ENCODE results near the gene AUNIP.

Gene AUNIP

GRCh38 chr1:25794325-25794724 is 64.9 kb downstream of the AUNIP start:
- no peak for DNase-seq (ENCODE audit: low read depth in 2 of 2)

- no peak for DNase-seq (ENCODE audit: low read depth in 2 of 2)
Measured at GRCh38 chr1:25793585-25794170, 65.6 kb downstream of the AUNIP start.

GRCh38 chr1:25792115-25792514 is 67.1 kb downstream of the AUNIP start:
- DNase-seq (ENCODE audit: low read depth in 2 of 2), result no peak

DNA sequence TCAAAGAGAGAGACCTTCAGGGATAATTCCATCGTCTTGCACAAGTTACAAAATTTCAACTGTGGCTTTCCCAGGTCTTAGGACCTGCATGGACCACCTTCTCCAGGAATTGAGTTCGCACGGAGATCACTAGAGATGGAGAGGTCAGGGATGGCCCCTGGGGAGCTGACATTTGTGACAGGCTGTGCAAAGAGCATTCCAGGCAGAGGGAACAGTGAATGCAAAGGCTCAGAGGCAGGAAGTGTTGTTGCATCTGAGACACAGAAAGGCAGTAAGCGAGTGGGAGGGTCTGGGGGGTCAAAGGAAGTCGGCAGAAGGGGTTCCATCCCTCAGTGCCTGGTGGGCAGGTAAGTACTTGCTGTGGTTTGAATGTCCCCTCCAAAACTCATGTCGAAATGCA is 68.8 kb downstream of the AUNIP start:
- no peak for DNase-seq (ENCODE audit: low read depth in 2 of 2)

GRCh38 chr1:25787760-25788166 is 71.5 kb downstream of the AUNIP start:
- DNase-seq (ENCODE audit: low read depth in 2 of 2), result no peak

GRCh38 chr1:25786887-25787759 is 72.1 kb downstream of the AUNIP start:
- DNase-seq (ENCODE audit: low read depth in 2 of 2), result no peak

DNA sequence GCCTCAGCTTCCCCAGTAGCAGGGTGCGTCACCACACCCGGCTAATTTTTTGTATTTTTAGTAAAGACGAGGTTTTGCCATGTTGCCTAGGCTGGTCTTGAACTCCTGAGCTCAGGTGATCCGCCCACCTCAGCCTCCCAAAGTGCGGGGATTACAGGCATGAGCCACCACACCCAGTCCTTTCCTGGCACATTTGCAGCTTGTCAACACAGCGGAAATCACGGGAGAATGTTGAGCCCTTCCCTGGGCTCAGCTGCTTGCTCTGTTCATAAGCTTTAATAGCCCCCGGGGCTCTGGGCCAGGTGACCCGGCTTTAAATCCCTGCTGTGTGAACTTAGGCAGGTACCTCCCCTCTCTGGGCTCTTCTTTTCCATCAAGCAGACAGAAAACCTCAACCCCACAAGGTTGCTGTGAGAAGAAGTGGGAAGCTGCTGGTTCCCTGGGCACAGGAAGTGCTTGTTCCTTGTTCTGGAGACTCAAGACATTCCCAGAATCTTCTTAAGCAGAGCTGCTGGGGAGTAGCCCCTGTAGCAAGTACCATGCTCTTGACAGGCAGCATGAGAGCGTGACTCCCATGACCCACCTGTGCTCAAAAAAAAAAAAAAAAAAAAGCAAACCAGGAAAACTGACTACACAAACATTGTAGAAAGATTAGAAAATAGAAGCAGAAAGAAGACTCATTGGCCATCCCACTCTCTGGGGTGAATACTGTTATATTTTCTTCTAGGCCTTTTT is 73.8 kb downstream of the AUNIP start:
- DNase-seq (ENCODE audit: low read depth in 2 of 2), result no peak

- DNase-seq (ENCODE audit: low read depth in 2 of 2), result no peak
Measured at GRCh38 chr1:25784575-25785051, 74.6 kb downstream of the AUNIP start.
